RPMI8226 (cell line): ENCODE measurements around the gene CELF5.

Source experiments
- DNase-seq: peaks from one replicate; pipeline ENCODE4 v3.0.0-alpha.2; 2015

Gene CELF5

GRCh38 chr19:3248728-3249326 is 24.4 kb downstream of the CELF5 start:
- DNase-seq: no peak

GRCh38 chr19:3249408-3249807 is 24.9 kb downstream of the CELF5 start:
- peak; percentile 60 for DNase-seq

- DNase-seq: peak; percentile 56
These were observed 26.2 kb downstream of the CELF5 start for GRCh38 chr19:3250675-3251074.

- DNase-seq: no peak
These were observed 26.8 kb downstream of the CELF5 start for GRCh38 chr19:3251229-3251628.

- DNase-seq: no peak
These were observed 28.2 kb downstream of the CELF5 start for GRCh38 chr19:3252650-3253049.

GRCh38 chr19:3253270-3253669 is 28.8 kb downstream of the CELF5 start:
- DNase-seq: peak; percentile 23

- DNase-seq: no peak
These were observed 30.1 kb downstream of the CELF5 start for GRCh38 chr19:3254520-3254919.

GRCh38 chr19:3257071-3257470 is 32.6 kb downstream of the CELF5 start:
- DNase-seq: no peak

GRCh38 chr19:3262362-3262761 is 37.9 kb downstream of the CELF5 start:
- DNase-seq: no peak

GRCh38 chr19:3263866-3264265 is 39.4 kb downstream of the CELF5 start:
- DNase-seq: no peak

- no peak for DNase-seq
These were observed 41.0 kb downstream of the CELF5 start for GRCh38 chr19:3265432-3265831.

GRCh38 chr19:3266092-3266693 is 41.7 kb downstream of the CELF5 start:
- no peak for DNase-seq

GRCh38 chr19:3266792-3267514 is 42.5 kb downstream of the CELF5 start:
- DNase-seq: no peak

- no peak for DNase-seq
These were observed 43.9 kb downstream of the CELF5 start for GRCh38 chr19:3268326-3268725.

- DNase-seq: no peak
These were observed 44.3 kb downstream of the CELF5 start for GRCh38 chr19:3268763-3269162.

- DNase-seq: no peak
These were observed 45.6 kb downstream of the CELF5 start for GRCh38 chr19:3269916-3270671.

- DNase-seq: peak; percentile 63
These were observed 46.4 kb downstream of the CELF5 start for GRCh38 chr19:3270902-3271301.

- DNase-seq: no peak
These were observed 48.0 kb downstream of the CELF5 start for GRCh38 chr19:3272401-3272931.

- DNase-seq: no peak
These were observed 48.5 kb downstream of the CELF5 start for GRCh38 chr19:3272952-3273351.

- no peak for DNase-seq
These were observed 49.9 kb downstream of the CELF5 start for GRCh38 chr19:3274245-3274941.

GRCh38 chr19:3274942-3275582 is 50.6 kb downstream of the CELF5 start:
- peak; percentile 63 for DNase-seq
